NB4 (cell line): ENCODE results near the gene SYT14.

Experiments used
- POLR2A ChIP-seq: IDR thresholded peaks from 2 replicates; pipeline ENCODE4 v1.6.1; 2011; ENCODE audit warnings: mild to moderate bottlenecking; ENCODE audit not compliant: insufficient read length; ENCODE audit errors: extremely low read depth
- TF ChIP-seq, protein P1 (sequence below): IDR thresholded peaks from one replicate; pipeline ENCODE4 v1.5.1; 2012; ENCODE audit warnings: low read depth, low read length
- TF ChIP-seq, protein P2 (sequence below): IDR thresholded peaks from 2 replicates; pipeline ENCODE4 v1.6.1; 2011; ENCODE audit warnings: low read depth, low read length

DNA sequence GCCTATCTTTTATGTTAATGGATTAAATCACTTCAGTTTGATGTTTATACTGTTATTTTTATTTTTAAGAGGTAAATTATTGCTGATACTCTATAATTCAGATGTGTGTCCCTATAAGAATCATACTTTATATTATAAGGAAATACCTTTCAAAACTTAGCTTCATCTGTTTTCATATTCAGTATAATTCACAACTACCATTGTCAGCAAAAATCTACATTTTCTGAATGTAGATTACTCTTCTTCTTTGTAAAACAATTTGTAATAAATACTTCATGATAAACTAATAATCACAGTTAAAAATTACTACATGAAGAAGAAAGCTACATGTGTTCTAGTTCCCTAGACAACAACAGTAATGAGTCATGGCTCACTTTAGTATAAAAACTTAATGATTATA, 179.2 kb downstream of the SYT14 start:
- TF ChIP-seq, protein P1, sequence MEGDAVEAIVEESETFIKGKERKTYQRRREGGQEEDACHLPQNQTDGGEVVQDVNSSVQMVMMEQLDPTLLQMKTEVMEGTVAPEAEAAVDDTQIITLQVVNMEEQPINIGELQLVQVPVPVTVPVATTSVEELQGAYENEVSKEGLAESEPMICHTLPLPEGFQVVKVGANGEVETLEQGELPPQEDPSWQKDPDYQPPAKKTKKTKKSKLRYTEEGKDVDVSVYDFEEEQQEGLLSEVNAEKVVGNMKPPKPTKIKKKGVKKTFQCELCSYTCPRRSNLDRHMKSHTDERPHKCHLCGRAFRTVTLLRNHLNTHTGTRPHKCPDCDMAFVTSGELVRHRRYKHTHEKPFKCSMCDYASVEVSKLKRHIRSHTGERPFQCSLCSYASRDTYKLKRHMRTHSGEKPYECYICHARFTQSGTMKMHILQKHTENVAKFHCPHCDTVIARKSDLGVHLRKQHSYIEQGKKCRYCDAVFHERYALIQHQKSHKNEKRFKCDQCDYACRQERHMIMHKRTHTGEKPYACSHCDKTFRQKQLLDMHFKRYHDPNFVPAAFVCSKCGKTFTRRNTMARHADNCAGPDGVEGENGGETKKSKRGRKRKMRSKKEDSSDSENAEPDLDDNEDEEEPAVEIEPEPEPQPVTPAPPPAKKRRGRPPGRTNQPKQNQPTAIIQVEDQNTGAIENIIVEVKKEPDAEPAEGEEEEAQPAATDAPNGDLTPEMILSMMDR = no peak
- no peak for TF ChIP-seq POLR2A
- TF ChIP-seq, protein P2, sequence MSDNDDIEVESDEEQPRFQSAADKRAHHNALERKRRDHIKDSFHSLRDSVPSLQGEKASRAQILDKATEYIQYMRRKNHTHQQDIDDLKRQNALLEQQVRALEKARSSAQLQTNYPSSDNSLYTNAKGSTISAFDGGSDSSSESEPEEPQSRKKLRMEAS = no peak
